ENCODE data around the gene PTP4A1.

PTP4A1 gene

DNA sequence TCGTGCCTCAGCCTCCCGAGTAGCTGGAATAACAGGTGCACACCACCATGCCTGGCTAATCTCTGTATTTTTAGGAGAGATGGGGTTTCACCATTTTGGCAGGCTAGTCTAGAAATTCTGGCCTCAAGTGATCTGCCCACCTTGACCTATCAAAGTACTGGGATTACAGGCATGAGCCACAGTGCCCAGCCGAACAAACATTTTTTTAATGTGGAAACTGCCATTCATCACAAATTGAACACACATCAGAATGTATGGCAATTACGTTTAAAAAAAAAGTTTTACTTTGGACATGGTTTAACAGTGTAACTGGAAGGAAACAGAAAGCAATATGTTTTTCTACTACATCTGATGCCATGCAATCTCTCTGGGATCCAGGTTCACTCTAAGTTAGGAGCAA, 38.3 kb upstream of the PTP4A1 start:
- Histone ChIP-seq H3K36me3 (ENCODE audit: control insufficient read depth, insufficient read depth, low read length) (no peaks in the 10 kb centered on the region), H3K27me3 (replicated peaks; ENCODE audit: control insufficient read depth, insufficient read depth, low read length) (no peaks in the 10 kb centered on the region), H3K4me3 (replicated peaks; ENCODE audit: low read depth, low read length) (no peak overlapping the region)
- TF ChIP-seq, protein P1, sequence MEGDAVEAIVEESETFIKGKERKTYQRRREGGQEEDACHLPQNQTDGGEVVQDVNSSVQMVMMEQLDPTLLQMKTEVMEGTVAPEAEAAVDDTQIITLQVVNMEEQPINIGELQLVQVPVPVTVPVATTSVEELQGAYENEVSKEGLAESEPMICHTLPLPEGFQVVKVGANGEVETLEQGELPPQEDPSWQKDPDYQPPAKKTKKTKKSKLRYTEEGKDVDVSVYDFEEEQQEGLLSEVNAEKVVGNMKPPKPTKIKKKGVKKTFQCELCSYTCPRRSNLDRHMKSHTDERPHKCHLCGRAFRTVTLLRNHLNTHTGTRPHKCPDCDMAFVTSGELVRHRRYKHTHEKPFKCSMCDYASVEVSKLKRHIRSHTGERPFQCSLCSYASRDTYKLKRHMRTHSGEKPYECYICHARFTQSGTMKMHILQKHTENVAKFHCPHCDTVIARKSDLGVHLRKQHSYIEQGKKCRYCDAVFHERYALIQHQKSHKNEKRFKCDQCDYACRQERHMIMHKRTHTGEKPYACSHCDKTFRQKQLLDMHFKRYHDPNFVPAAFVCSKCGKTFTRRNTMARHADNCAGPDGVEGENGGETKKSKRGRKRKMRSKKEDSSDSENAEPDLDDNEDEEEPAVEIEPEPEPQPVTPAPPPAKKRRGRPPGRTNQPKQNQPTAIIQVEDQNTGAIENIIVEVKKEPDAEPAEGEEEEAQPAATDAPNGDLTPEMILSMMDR (IDR thresholded peaks at IDR 0.05; ENCODE audit: insufficient read depth, low read length, poor library complexity, severe bottlenecking): no peak
- no peak for DNase-seq (ENCODE audit: extremely low read depth, insufficient read length)

GRCh38 chr6:63537201-63537958, 34.9 kb upstream of the PTP4A1 start:
- TF ChIP-seq, protein P1 (IDR thresholded peaks at IDR 0.05; ENCODE audit: insufficient read depth, low read length, poor library complexity, severe bottlenecking): no peak
- no peaks in the 10 kb centered on the region for H3K36me3 ChIP-seq (ENCODE audit: control insufficient read depth, insufficient read depth, low read length)
- no peak overlapping the region for H3K4me3 ChIP-seq (replicated peaks; ENCODE audit: low read depth, low read length)
- H3K27me3 ChIP-seq (replicated peaks; ENCODE audit: control insufficient read depth, insufficient read depth, low read length): no peaks in the 10 kb centered on the region
- DNase-seq (ENCODE audit: extremely low read depth, insufficient read length): peak; percentile 26

GRCh38 chr6:63537959-63538300, 34.4 kb upstream of the PTP4A1 start:
- TF ChIP-seq, protein P1 (IDR thresholded peaks at IDR 0.05; ENCODE audit: insufficient read depth, low read length, poor library complexity, severe bottlenecking): no peak
- no peak for DNase-seq (ENCODE audit: extremely low read depth, insufficient read length)
- no peaks in the 10 kb centered on the region for H3K27me3 ChIP-seq (replicated peaks; ENCODE audit: control insufficient read depth, insufficient read depth, low read length)
- no peak overlapping the region for H3K4me3 ChIP-seq (replicated peaks; ENCODE audit: low read depth, low read length)
- no peaks in the 10 kb centered on the region for H3K36me3 ChIP-seq (ENCODE audit: control insufficient read depth, insufficient read depth, low read length)

DNA sequence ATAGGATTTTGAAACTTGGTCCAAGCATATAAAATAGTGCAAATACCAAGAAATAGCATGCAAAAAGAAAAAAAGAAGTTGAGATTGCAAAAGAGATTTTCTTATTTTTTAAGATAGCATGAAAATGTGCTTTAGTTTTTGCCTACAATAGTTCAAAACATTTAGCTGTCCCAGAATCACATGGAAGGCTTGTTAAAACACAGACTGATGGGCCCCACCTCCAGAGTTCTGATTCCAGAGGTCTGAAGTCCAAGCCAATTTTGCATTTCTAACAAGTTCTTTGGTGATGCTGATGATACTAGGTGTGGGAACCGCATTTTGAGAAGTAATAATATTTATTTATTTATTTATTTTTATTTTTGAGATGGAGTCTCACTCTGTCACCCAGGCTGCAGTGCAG, 33.7 kb upstream of the PTP4A1 start:
- Histone ChIP-seq H3K36me3 (ENCODE audit: control insufficient read depth, insufficient read depth, low read length) (no peaks in the 10 kb centered on the region), H3K4me3 (replicated peaks; ENCODE audit: low read depth, low read length) (no peak overlapping the region), H3K27me3 (replicated peaks; ENCODE audit: control insufficient read depth, insufficient read depth, low read length) (no peaks in the 10 kb centered on the region)
- DNase-seq (ENCODE audit: extremely low read depth, insufficient read length): no peak
- TF ChIP-seq, protein P1 (IDR thresholded peaks at IDR 0.05; ENCODE audit: insufficient read depth, low read length, poor library complexity, severe bottlenecking): no peak

GRCh38 chr6:63543001-63543400, 29.3 kb upstream of the PTP4A1 start:
- Histone ChIP-seq H3K36me3 (ENCODE audit: control insufficient read depth, insufficient read depth, low read length) (no peaks in the 10 kb centered on the region), H3K27me3 (replicated peaks; ENCODE audit: control insufficient read depth, insufficient read depth, low read length) (no peaks in the 10 kb centered on the region), H3K4me3 (replicated peaks; ENCODE audit: low read depth, low read length) (no peak overlapping the region)
- TF ChIP-seq, protein P1 (IDR thresholded peaks at IDR 0.05; ENCODE audit: insufficient read depth, low read length, poor library complexity, severe bottlenecking): no peak
- no peak for DNase-seq (ENCODE audit: extremely low read depth, insufficient read length)

GRCh38 chr6:63543982-63544381, 28.3 kb upstream of the PTP4A1 start:
- Histone ChIP-seq H3K36me3 (ENCODE audit: control insufficient read depth, insufficient read depth, low read length) (no peaks in the 10 kb centered on the region), H3K27me3 (replicated peaks; ENCODE audit: control insufficient read depth, insufficient read depth, low read length) (no peaks in the 10 kb centered on the region), H3K4me3 (replicated peaks; ENCODE audit: low read depth, low read length) (no peak overlapping the region)
- TF ChIP-seq, protein P1 (IDR thresholded peaks at IDR 0.05; ENCODE audit: insufficient read depth, low read length, poor library complexity, severe bottlenecking): no peak
- no peak for DNase-seq (ENCODE audit: extremely low read depth, insufficient read length)
